ENCODE measurements around the gene ATP6V0E2. TPM values are rescaled to one million over a fixed set of nuclear protein-coding genes. Genes with fewer than 3 reads are reported as not detected.

ATP6V0E2 gene
- total RNA-seq, 2 donors from 2014 or later = 24.1 TPM

- DNase-seq (no peak), ATAC-seq (no peak)
- no peak overlapping the region for H3K27ac ChIP-seq
- 82 to 85% methylated on average over 8 of the region's 8 CpGs for WGBS, 2 donors
- intact Hi-C loops (cut with DNase I) = no loop called here
- TF ChIP-seq POLR2A (IDR thresholded peaks at IDR 0.05) = no peak
- no peak for TF ChIP-seq CTCF (IDR thresholded peaks at IDR 0.05)
- no peaks in the 10 kb centered on the region for H3K27me3 ChIP-seq
- H3K36me3 ChIP-seq (replicated peaks in 1 of 2; ENCODE audit: insufficient read depth in 1 of 2, low read depth in 2 of 2) = peaks cover 0 to 3% of the 10 kb centered on the region in 2 donors
- no peaks in the 10 kb centered on the region for H3K9me3 ChIP-seq
- peaks cover 19% of the 10 kb centered on the region for H3K4me1 ChIP-seq
- H3K4me3 ChIP-seq = no peak overlapping the region
Observed at GRCh38 chr7:149856583-149856982, 17.2 kb upstream of the ATP6V0E2 start.

- Histone ChIP-seq H3K4me3 (no peak overlapping the region), H3K9me3 (no peaks in the 10 kb centered on the region), H3K27me3 (no peaks in the 10 kb centered on the region), H3K36me3 (replicated peaks in 1 of 2; ENCODE audit: insufficient read depth in 1 of 2, low read depth in 2 of 2) (peaks cover 6 to 7% of the 10 kb centered on the region in 2 donors), H3K27ac (no peak overlapping the region), H3K4me1 (peaks cover 14% of the 10 kb centered on the region)
- intact Hi-C loops (cut with DNase I) = no loop called here
- WGBS, 2 donors = 73 to 82% methylated on average over 6 of the region's 6 CpGs
- ATAC-seq (no peak), DNase-seq (no peak)
- TF ChIP-seq POLR2A (IDR thresholded peaks at IDR 0.05) (no peak), CTCF (IDR thresholded peaks at IDR 0.05) (no peak)
Observed at GRCh38 chr7:149859369-149859768, 14.4 kb upstream of the ATP6V0E2 start.

- H3K27ac ChIP-seq = no peak overlapping the region
- intact Hi-C loops (cut with DNase I) = no loop called here
- TF ChIP-seq CTCF (IDR thresholded peaks at IDR 0.05) (no peak), POLR2A (IDR thresholded peaks at IDR 0.05) (no peak)
- H3K4me3 ChIP-seq = no peak overlapping the region
- ATAC-seq (no peak), DNase-seq (no peak)
- H3K9me3 ChIP-seq = no peaks in the 10 kb centered on the region
- H3K36me3 ChIP-seq (replicated peaks in 1 of 2; ENCODE audit: insufficient read depth in 1 of 2, low read depth in 2 of 2) = peaks cover 6 to 7% of the 10 kb centered on the region in 2 donors
- WGBS, 2 donors = 79 to 98% methylated on average over 4 of the region's 4 CpGs
- H3K27me3 ChIP-seq = no peaks in the 10 kb centered on the region
- H3K4me1 ChIP-seq = peaks cover 9% of the 10 kb centered on the region
Observed at GRCh38 chr7:149859876-149860275, 13.9 kb upstream of the ATP6V0E2 start.

- DNase-seq (no peak), ATAC-seq (no peak)
- intact Hi-C loops (cut with DNase I) = no loop called here
- TF ChIP-seq POLR2A (IDR thresholded peaks at IDR 0.05) (no peak), CTCF (IDR thresholded peaks at IDR 0.05) (peak in 3 of 7 experiments; percentile 6 to 16 (median 13))
- Histone ChIP-seq H3K27ac (no peak overlapping the region), H3K4me3 (no peak overlapping the region), H3K27me3 (no peaks in the 10 kb centered on the region), H3K36me3 (replicated peaks in 1 of 2; ENCODE audit: insufficient read depth in 1 of 2, low read depth in 2 of 2) (peaks cover 6 to 7% of the 10 kb centered on the region in 2 donors), H3K9me3 (no peaks in the 10 kb centered on the region), H3K4me1 (no peaks in the 10 kb centered on the region)
- 75 to 94% methylated on average over 13 to 32 of the region's 45 CpGs for WGBS, 2 donors
Observed at GRCh38 chr7:149860821-149861727, 12.7 kb upstream of the ATP6V0E2 start.

GRCh38 chr7:149861728-149862045 is 12.1 kb upstream of the ATP6V0E2 start:
- Histone ChIP-seq H3K9me3 (no peaks in the 10 kb centered on the region), H3K4me1 (no peaks in the 10 kb centered on the region), H3K27me3 (no peaks in the 10 kb centered on the region), H3K36me3 (replicated peaks in 1 of 2; ENCODE audit: insufficient read depth in 1 of 2, low read depth in 2 of 2) (peaks cover 6 to 7% of the 10 kb centered on the region in 2 donors), H3K4me3 (no peak overlapping the region), H3K27ac (no peak overlapping the region)
- DNase-seq (no peak), ATAC-seq (no peak)
- intact Hi-C loops (cut with DNase I) = no loop called here
- 92 to 97% methylated on average over 16 of the region's 16 CpGs for WGBS, 2 donors
- TF ChIP-seq CTCF (IDR thresholded peaks at IDR 0.05) (no peak), POLR2A (IDR thresholded peaks at IDR 0.05) (no peak)

All from body of pancreas (tissue), 4 donors.